ENCODE measurements around the gene RETNLB.

RETNLB gene, protein sequence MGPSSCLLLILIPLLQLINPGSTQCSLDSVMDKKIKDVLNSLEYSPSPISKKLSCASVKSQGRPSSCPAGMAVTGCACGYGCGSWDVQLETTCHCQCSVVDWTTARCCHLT

GRCh38 chr3:108757404-108757982 is at the start of gene RETNLB:
TSS of gene RETNLB (minus strand) at chr3:108757410. CDS start at chr3:108757185, 225 bp downstream.
- peak; percentile 89 for DNase-seq

DNA sequence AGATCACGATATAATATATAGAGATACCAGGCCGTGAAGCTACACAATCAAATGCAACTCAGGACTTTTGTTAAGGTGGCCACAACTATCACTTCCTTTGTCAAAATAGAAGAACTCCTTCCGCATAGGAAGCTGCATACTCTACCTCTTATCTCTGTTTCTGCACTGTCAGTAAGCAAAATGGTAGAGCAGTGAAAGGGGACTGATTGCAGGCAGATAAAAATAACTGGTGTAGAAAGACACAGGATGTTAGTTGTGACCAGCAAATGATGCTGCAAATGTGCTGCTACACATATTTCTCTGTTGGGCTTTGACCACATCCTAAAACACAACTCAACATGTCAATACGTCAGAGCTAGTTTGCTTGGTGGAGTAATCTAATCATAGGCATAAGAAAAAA is 49.1 kb upstream of the RETNLB start:
- no peak for DNase-seq

- no peak for DNase-seq
Measured at GRCh38 chr3:108804966-108805365, 47.8 kb upstream of the RETNLB start.

DNA sequence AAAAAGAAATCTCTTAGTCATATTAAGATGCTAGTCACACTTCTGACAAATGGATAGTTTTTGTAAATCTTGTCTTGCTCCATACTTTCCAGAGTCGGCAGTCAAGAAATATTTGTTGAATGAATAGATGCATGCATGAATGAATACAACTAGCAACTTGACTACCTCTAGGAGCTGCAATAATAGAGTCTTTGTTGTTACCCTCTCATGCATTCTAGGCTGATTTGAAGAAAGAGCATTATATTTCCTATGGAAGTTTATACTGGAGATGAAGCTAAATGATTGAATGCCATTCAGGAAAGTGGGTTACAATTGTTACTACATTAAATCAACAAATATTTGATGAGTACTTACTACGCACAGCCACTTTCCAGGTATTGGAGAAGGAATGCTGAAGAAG is 47.2 kb upstream of the RETNLB start:
- DNase-seq, result no peak

DNA sequence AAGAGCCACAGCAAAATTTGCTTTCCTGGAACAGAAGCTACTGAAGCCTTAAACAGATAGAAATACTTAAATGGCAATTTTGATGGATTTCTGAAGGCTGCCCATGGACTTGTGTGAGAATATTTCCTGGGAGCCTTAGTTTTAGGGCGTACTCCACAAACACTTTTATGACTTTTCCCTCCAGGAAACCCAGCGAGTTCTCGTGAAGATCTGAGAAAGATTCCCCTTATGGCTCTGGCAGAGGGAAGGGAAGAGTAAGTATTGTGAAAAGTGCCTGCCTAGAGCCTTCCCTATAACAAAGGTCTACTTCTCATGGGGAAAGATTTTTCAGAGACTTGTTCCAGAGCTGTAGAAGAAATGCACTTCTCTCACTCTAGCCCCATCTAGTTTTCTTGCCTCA is 34.3 kb upstream of the RETNLB start:
- no peak for DNase-seq

- no peak for DNase-seq
Measured at GRCh38 chr3:108780235-108780634, 23.0 kb upstream of the RETNLB start.

DNA sequence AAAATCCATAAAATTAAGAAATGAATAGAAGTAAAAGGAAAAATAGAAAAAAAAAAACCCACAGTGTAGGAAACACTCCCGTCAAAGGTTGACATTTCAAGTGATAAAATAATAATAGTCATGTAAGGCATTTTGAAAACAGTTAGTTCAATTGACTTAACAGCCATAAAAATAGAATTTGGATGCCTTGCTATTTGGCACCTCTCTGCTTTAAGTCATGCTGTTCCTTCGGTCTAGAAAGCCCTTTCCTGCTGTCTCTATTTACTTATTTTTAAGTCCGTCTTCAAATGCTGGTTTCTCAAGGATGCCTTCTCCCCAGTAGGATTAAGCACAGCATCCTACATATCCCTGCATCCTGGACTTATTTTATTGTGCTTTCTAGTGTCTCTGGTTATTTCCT is 22.3 kb upstream of the RETNLB start:
- DNase-seq, result no peak

- DNase-seq, result no peak
Measured at GRCh38 chr3:108775649-108776048, 18.4 kb upstream of the RETNLB start.

DNA sequence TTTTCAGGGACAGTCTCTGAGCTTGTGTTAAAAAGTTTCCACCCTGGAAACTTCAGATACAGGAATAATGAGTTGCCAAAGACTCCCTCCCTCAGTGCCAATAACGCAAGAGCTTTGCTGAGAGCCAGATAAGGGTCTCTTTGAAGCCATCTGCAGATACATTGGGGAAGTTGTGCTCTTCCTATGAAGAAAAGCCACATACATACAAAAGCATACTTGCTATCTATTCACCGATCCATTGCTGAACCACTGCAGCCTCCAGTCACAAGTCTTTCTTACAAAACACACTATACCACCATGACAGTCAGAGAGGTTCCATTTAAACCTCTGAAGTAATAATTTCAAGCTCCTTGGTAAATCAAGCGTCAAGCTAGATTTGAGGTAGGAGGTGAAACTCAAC is 10.0 kb upstream of the RETNLB start:
- no peak for DNase-seq

DNA sequence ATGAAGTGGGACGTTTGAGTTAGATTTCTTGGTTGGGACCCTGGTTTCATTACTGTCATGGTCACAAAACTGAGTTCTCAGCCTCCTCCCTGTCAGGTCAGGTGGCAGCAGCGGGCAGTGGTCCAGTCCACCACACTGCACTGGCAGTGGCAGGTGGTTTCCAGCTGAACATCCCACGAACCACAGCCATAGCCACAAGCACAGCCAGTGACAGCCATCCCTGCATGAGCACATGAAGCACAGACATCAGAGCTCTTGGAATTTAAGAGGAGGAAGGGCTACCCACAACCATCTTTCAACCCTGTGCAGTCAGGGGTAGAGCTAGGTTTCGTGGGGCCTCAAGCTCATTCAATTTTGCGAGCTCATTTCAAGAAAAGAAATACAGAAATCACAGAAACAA is 1.5 kb downstream of the RETNLB start:
- no peak for DNase-seq

DNA sequence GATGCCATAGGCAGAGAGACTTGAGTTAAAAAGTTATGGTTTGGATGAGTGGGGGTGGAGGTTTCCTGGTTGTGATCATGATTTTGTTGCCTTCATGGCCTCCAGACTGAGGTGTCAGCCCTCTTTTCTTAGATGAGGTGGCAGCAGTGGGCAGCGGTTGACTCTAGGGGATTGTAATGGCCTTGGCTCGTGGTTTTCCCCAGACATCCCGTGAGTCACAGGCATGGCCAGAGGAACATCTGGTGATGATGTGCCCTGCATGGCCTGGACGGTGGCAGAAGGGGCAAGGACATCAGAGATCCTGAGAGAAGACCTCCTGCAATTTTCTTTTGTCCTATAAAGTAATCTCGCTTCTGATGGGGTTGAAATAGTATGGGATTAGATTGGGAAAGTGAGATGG is 12.4 kb downstream of the RETNLB start:
- no peak for DNase-seq

- DNase-seq, result no peak
Measured at GRCh38 chr3:108742929-108743328, 14.3 kb downstream of the RETNLB start.

DNA sequence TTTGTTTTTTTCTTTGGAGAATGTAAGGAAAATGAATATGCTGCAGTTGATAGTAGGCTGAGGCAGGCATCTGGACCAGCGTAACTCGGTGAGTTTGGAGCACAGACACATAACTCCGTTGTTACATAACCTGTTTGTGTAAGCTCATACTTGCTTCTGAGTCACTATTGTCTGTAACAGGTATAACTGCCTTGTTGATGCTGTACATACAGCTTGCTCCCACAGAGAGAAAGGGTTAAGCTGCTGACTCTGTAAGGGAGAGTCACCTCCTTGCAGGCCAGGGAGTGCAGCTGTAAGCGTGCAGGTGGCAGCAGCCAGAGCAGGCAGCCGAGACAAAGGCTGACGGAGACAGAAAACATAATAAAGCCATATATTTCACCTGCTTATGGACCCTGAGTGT is 20.4 kb downstream of the RETNLB start:
- DNase-seq, result no peak

GRCh38 chr3:108728934-108729333 is 28.3 kb downstream of the RETNLB start:
- no peak for DNase-seq

- DNase-seq, result no peak
Measured at GRCh38 chr3:108728105-108728504, 29.1 kb downstream of the RETNLB start.

- DNase-seq, result no peak
Measured at GRCh38 chr3:108724101-108724500, 33.1 kb downstream of the RETNLB start.

- no peak for DNase-seq
Measured at GRCh38 chr3:108722724-108723123, 34.5 kb downstream of the RETNLB start.

DNA sequence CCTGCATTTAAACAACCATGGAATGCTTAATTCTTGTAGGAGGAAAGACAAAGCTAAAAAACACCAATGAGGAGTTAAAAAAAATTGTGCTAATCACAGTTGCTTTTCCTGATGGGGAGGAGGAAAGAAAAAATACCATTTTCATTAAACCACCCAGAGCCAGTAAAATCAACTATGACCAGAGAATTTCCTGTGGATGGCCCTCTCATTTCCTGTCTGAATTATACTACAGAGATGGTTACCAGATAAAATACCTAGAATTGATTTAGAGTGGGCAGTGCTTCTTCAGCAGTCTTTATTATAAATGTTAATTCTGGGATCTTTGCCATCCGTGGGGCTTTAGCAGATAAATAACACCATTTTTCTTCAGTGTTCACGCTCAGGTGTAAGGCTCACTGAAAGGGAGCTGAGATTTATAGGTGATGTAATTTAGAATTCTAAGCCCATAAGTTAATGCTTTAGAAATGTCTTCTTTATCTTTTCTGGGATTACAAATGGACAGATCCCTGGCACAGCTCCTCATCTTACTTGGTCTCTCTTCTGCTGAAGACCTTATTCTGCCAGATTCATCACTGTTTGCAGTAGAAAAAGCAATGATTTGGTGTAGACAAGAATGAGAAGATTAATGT is 37.9 kb downstream of the RETNLB start:
- DNase-seq, result no peak

- no peak for DNase-seq
Measured at GRCh38 chr3:108718454-108718853, 38.8 kb downstream of the RETNLB start.

DNA sequence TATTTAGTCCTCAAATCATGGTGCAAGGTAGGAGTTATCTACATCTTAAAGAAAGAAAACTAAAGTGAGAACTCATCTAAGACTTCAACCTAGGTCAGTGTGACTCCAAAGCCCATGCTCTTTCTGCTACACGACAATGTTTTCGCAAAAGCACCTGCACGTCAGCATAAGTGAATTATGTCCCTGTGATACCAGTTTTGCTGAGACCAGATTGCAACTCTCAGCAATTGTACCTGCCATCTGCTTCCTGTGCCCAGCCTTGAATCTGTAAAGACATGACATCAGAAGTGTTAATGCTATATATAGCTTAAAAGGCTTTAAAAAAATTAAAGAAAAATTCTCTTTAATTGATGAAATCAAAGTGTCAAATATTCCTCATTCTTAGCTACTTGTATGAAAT is 43.4 kb downstream of the RETNLB start:
- DNase-seq, result no peak

DNA sequence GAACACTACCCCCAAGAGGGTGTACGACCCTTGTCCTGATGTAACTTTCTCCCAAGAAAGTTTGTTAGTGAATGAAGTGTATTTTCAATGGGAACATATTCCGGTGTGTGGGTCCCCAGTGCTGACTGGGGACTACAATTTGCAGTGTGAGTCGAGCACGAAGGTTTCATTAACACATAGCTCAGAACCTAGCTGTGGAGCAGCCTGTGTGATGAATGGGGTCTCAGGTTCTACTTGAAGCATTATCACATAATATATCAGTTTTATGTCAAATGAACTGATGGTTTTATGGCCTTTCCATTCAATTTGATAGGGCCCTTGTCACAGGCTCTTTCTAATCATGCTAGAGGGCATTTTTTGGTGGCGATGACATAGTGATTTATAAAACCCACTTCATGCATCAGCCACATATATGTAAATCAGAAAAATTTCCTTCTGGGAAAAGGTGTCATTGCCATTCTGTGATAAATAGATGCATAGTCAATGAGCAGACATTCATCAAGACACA is 44.1 kb downstream of the RETNLB start:
- no peak for DNase-seq
